Kidney (tissue), 14 donors: ENCODE measurements around the gene SNRK. TPM values are rescaled to one million over a fixed set of nuclear protein-coding genes. Genes with fewer than 3 reads are reported as not detected.

Experiments
- DNase-seq, 5 donors: peaks; one replicate each; pipeline ENCODE4 v3.0.0-alpha.2; 2013 to 2020
- FAIRE-seq: peaks from 2 replicates; lab custom pipeline; 2012; peaks lifted over from hg19 to GRCh38; lab: Jason Lieb, UNC
- H3K27ac ChIP-seq, 2 donors: one replicate each; pipeline ENCODE4 v1.7.0; 2013; ENCODE audit warnings: low read depth in 2 of 2, low read length in 2 of 2, inconsistent platforms in 1 of 2
- H3K27me3 ChIP-seq: one replicate; pipeline ENCODE4 v1.7.1; 2013; ENCODE audit warnings: low read length, inconsistent platforms; ENCODE audit not compliant: control insufficient read depth, insufficient read depth
- H3K36me3 ChIP-seq, 3 donors: one replicate each; pipeline versions ENCODE4 v1.7.0 to v1.7.1; 2013; ENCODE audit warnings: low read length in 3 of 3, control low read depth in 1 of 3, inconsistent platforms in 1 of 3; ENCODE audit not compliant: insufficient read depth in 3 of 3, control insufficient read depth in 2 of 3
- H3K4me1 ChIP-seq, 3 donors: one replicate each; pipeline versions ENCODE4 v1.7.0 to v1.7.1; 2013; ENCODE audit warnings: low read length in 3 of 3, inconsistent platforms in 1 of 3, low read depth in 1 of 3; ENCODE audit not compliant: control insufficient read depth in 2 of 3, insufficient read depth in 2 of 3
- H3K4me3 ChIP-seq, 3 donors: one replicate each; pipeline versions ENCODE4 v1.7.0 to v1.8.1; 2013; ENCODE audit warnings: low read length in 3 of 3, control low read depth in 1 of 3, inconsistent platforms in 1 of 3
- H3K9ac ChIP-seq, 3 donors: one replicate each; pipeline versions ENCODE4 v1.7.0 to v1.7.1; 2013; ENCODE audit warnings: low read length in 3 of 3, control low read depth in 1 of 3, inconsistent platforms in 1 of 3
- H3K9me3 ChIP-seq, 3 donors: one replicate each; pipeline versions ENCODE4 v1.7.0 to v1.7.1; 2013; ENCODE audit warnings: low read length in 3 of 3, control low read depth in 1 of 3, inconsistent platforms in 1 of 3; ENCODE audit not compliant: control insufficient read depth in 2 of 3, insufficient read depth in 1 of 3
- CTCF ChIP-seq: IDR thresholded peaks from 3 replicates; pipeline ENCODE4 v1.5.1; 2012; ENCODE audit warnings: mild to moderate bottlenecking, moderate library complexity, borderline replicate concordance; ENCODE audit not compliant: insufficient read depth; ENCODE audit errors: extremely low read depth
- intact Hi-C: fragments of 100-400 bp; cut with DNase I; formaldehyde crosslinking; loops from one replicate; pipeline ENCODE4 v1.11.1; 2022
- polyA plus RNA-seq: library from polyadenylated mRNA; stranded (reverse); fragments of 350-450 nt; fragmentation: Illumina TruSeq; extraction: RNeasy Lipid Tissue Mini Kit (QIAGEN cat#74804); gene quantifications from one replicate; pipeline ENCODE4 v1.2.3, GENCODE V29; 2014; ENCODE audit warnings: low read depth, low replicate concordance; ENCODE audit not compliant: insufficient read depth
- total RNA-seq: library from RNA; stranded (reverse); fragmentation: NEBNext Ultra II Directional; extraction: Animal tissue kit (Norgen Biotek cat#: 25700); gene quantifications from one replicate; pipeline ENCODE4 v1.2.1, GENCODE V29; 2021
- donor health status: control.
- donor health status: control.
- donor health status: control.
- donor health status: control.
- donor health status: control.
- donor health status: DM: yes; HTN: yes; CAD: no.
- donor health status: Normal renal cell carcinoma (clear cell type).

The SNRK gene
- total and polyA plus RNA-seq, 2 donors from 2014 or later, result 15.6 to 62.3 TPM

GRCh38 chr3:43256714-43257461 is 29.5 kb upstream of the SNRK start:
- no peaks in the 10 kb centered on the region for H3K9me3 ChIP-seq
- no peaks in the 10 kb centered on the region for H3K36me3 ChIP-seq
- no peak for DNase-seq
- H3K27me3 ChIP-seq, result no peaks in the 10 kb centered on the region
- no peak overlapping the region for H3K9ac ChIP-seq
- intact Hi-C loops, result no loop called here
- H3K4me1 ChIP-seq, result no peaks in the 10 kb centered on the region
- TF ChIP-seq CTCF, result no peak
- no peak overlapping the region for H3K27ac ChIP-seq
- no peak overlapping the region for H3K4me3 ChIP-seq
- FAIRE-seq, result no peak

- FAIRE-seq (no peak), DNase-seq (no peak)
- Histone ChIP-seq H3K4me1 (no peaks in the 10 kb centered on the region), H3K27ac (no peak overlapping the region), H3K36me3 (no peaks in the 10 kb centered on the region), H3K27me3 (no peaks in the 10 kb centered on the region), H3K4me3 (no peak overlapping the region), H3K9me3 (no peaks in the 10 kb centered on the region), H3K9ac (no peak overlapping the region)
- no peak for TF ChIP-seq CTCF
- intact Hi-C loops, result no loop called here
These were observed 28.5 kb upstream of the SNRK start for GRCh38 chr3:43257850-43258249.

- Histone ChIP-seq H3K36me3 (no peaks in the 10 kb centered on the region), H3K9ac (no peak overlapping the region), H3K4me1 (no peaks in the 10 kb centered on the region), H3K4me3 (no peak overlapping the region), H3K9me3 (no peaks in the 10 kb centered on the region), H3K27ac (no peak overlapping the region), H3K27me3 (no peaks in the 10 kb centered on the region)
- no peak for DNase-seq
- no peak for TF ChIP-seq CTCF
- intact Hi-C loops, result no loop called here
- FAIRE-seq, result no peak
These were observed 26.7 kb upstream of the SNRK start for GRCh38 chr3:43259626-43260025.
